ENCODE data around the gene DNMT3L. TPM values are rescaled to one million over a fixed set of nuclear protein-coding genes. Genes with fewer than 3 reads are reported as not detected.

DNMT3L gene
- total RNA-seq, 4 donors from 2014 or later, result not detected

- TF ChIP-seq EP300 (IDR thresholded peaks at IDR 0.05), result no peak
- no peak for TF ChIP-seq POLR2A (IDR thresholded peaks at IDR 0.05)
- no peak for TF ChIP-seq CTCF (IDR thresholded peaks at IDR 0.05)
- Histone ChIP-seq H3K27me3 (peaks cover 0 to 9% of the 10 kb centered on the region in 2 donors), H3K36me3 (no peaks in the 10 kb centered on the region), H3K4me1 (peaks cover 0 to 10% (median 0%) of the 10 kb centered on the region in 4 donors), H3K4me3 (no peak overlapping the region), H3K27ac (no peak overlapping the region), H3K9me3 (no peaks in the 10 kb centered on the region)
- no peak for DNase-seq (ENCODE audit: low spot score in 2 of 2)
- WGBS, 2 donors, result 86 to 99% methylated on average over 3 to 9 of the region's 9 CpGs
Observed at GRCh38 chr21:44281801-44282200, 20.1 kb upstream of the DNMT3L start.

GRCh38 chr21:44279354-44280260 lies 17.9 kb upstream of the DNMT3L start:
- WGBS, 2 donors, result 74 to 77% methylated on average over 19 of the region's 19 CpGs
- Histone ChIP-seq H3K27me3 (no peaks in the 10 kb centered on the region), H3K4me1 (no peaks in the 10 kb centered on the region), H3K4me3 (no peak overlapping the region), H3K27ac (no peak overlapping the region), H3K36me3 (no peaks in the 10 kb centered on the region), H3K9me3 (peaks cover 0 to 6% (median 0%) of the 10 kb centered on the region in 4 donors)
- DNase-seq (ENCODE audit: low spot score in 2 of 2), result no peak
- TF ChIP-seq POLR2A (IDR thresholded peaks at IDR 0.05) (no peak), EP300 (IDR thresholded peaks at IDR 0.05) (no peak), CTCF (IDR thresholded peaks at IDR 0.05) (no peak)

GRCh38 chr21:44275041-44275440 lies 13.3 kb upstream of the DNMT3L start:
- Histone ChIP-seq H3K27ac (no peak overlapping the region), H3K36me3 (no peaks in the 10 kb centered on the region), H3K27me3 (no peaks in the 10 kb centered on the region), H3K4me3 (no peak overlapping the region), H3K9me3 (peaks cover 0 to 6% (median 0%) of the 10 kb centered on the region in 4 donors), H3K4me1 (no peaks in the 10 kb centered on the region)
- no peak for TF ChIP-seq CTCF (IDR thresholded peaks at IDR 0.05)
- no peak for TF ChIP-seq EP300 (IDR thresholded peaks at IDR 0.05)
- 70 to 86% methylated on average over 5 of the region's 5 CpGs for WGBS, 2 donors
- DNase-seq (ENCODE audit: low spot score in 2 of 2), result no peak

GRCh38 chr21:44273046-44273445 lies 11.3 kb upstream of the DNMT3L start:
- no peak overlapping the region for H3K27ac ChIP-seq
- DNase-seq (ENCODE audit: low spot score in 2 of 2), result no peak
- WGBS, 2 donors, result 89 to 90% methylated on average over 7 of the region's 7 CpGs

More at GRCh38 chr21:44273046-44273445, 11.3 kb upstream of the DNMT3L start:
- no peak overlapping the region for H3K4me3 ChIP-seq
- H3K27me3 ChIP-seq, result no peaks in the 10 kb centered on the region
- no peaks in the 10 kb centered on the region for H3K4me1 ChIP-seq
- TF ChIP-seq CTCF (IDR thresholded peaks at IDR 0.05), result no peak
- no peak for TF ChIP-seq POLR2A (IDR thresholded peaks at IDR 0.05)
- no peak for TF ChIP-seq EP300 (IDR thresholded peaks at IDR 0.05)
- no peaks in the 10 kb centered on the region for H3K36me3 ChIP-seq
- H3K9me3 ChIP-seq, result peaks cover 0 to 6% (median 0%) of the 10 kb centered on the region in 4 donors
